Testis (tissue), 5 donors: ENCODE results near the gene CENPH. TPM values are rescaled to one million over a fixed set of nuclear protein-coding genes. Genes with fewer than 3 reads are reported as not detected.
"Not testable (repeated sequence)": the region's sequence is repeated elsewhere in the genome, so short reads cannot be mapped to it uniquely, and the experiment has no call there.

Source experiments
- DNase-seq: peaks from one replicate; pipeline ENCODE4 v3.0.0-alpha.2; 2019
- H3K27ac ChIP-seq, 2 donors: fragments of 200-600 bp; sonication (generic); one replicate each; pipeline ENCODE4 v1.5.1; 2019
- H3K27me3 ChIP-seq: fragments of 200-600 bp; sonication (generic); one replicate; pipeline ENCODE4 v1.5.1; 2019
- H3K36me3 ChIP-seq: fragments of 200-600 bp; sonication (generic); one replicate; pipeline ENCODE4 v1.5.1; 2017; ENCODE audit warnings: low read depth; ENCODE audit errors: missing control alignments
- H3K4me1 ChIP-seq: fragments of 200-600 bp; sonication (generic); one replicate; pipeline ENCODE4 v1.5.1; 2019
- H3K4me3 ChIP-seq, 2 donors: fragments of 200-600 bp; sonication (generic); one replicate each; pipeline ENCODE4 v1.5.1; 2017 to 2019
- H3K9me3 ChIP-seq: fragments of 200-600 bp; sonication (generic); one replicate; pipeline ENCODE4 v1.5.1; 2017
- CTCF ChIP-seq, 3 experiments: fragments of 450-650 bp in 2 of 3; fragments of 200-600 bp in 1 of 3; sonication (generic) in 1 of 3; IDR thresholded peaks; one replicate each; pipeline ENCODE4 v1.5.1; 2016 to 2019; ENCODE audit warnings: antibody characterized with exemption in 3 of 3, mild to moderate bottlenecking in 2 of 3, moderate library complexity in 1 of 3
- POLR2A ChIP-seq: fragments of 450-650 bp; IDR thresholded peaks from one replicate; pipeline ENCODE4 v1.6.1; 2017; ENCODE audit warnings: antibody characterized with exemption, mild to moderate bottlenecking, moderate library complexity
- WGBS, 2 donors: methylation state at CpG; one replicate each; pipeline ENCODE4 v1.1.5; 2018; 5-methylcytosine and 5-hydroxymethylcytosine counted together
- intact Hi-C: fragments of 100-400 bp; cut with DNase I; formaldehyde crosslinking; loops from one replicate; pipeline ENCODE4 v1.15.1; 2023; ENCODE audit warnings: low total_unique reads
- long read RNA-seq, 2 donors: transcript quantifications; one replicate each; lab custom pipeline, GENCODE V29; 2026
- polyA plus RNA-seq: library from polyadenylated mRNA; stranded (reverse); fragments of 350-450 nt; fragmentation: Illumina TruSeq; extraction: RNeasy Lipid Tissue Mini Kit (QIAGEN cat#74804); gene quantifications from one replicate; pipeline ENCODE4 v1.2.3, GENCODE V29; 2014; ENCODE audit warnings: low read depth, low replicate concordance; ENCODE audit not compliant: insufficient read depth
- total RNA-seq, 2 donors: library from RNA; depleted of rRNA; stranded (reverse); fragments of >200 nt; gene quantifications; one replicate each; pipeline ENCODE4 v1.2.3, GENCODE V29; 2016

The CENPH gene
- total RNA-seq, result 10 to 100 TPM; 26.9 to 38.0 TPM
- 38.9 TPM for polyA plus RNA-seq
- long read RNA-seq, donor 1, transcript CENPH-201 (9 exons, 1,389 nt), result major isoform, 23 of 24 reads
- long read RNA-seq, donor 1, partial matches to known transcripts, result 0 of 24 reads
- long read RNA-seq, donor 1, other reads (novel, unspliced or antisense), result 0 of 24 reads
- long read RNA-seq, donor 2, transcript CENPH-201 (9 exons, 1,389 nt), result major isoform, 17 of 26 reads
- long read RNA-seq, donor 2, partial matches to known transcripts, result 8 of 26 reads
- long read RNA-seq, donor 2, other reads (novel, unspliced or antisense), result 0 of 26 reads

GRCh38 chr5:69189162-69190086, at the start of gene CENPH:
Gene CENPH, plus strand, starts transcription at chr5:69189583. Its CDS starts 52 bp downstream, at chr5:69189635.
- peak; percentile 94 for DNase-seq
- H3K4me3 ChIP-seq, result peak within 1 kb of the TSS; percentile 66 to 71
- intact Hi-C loops, result no loop called here
- H3K36me3 ChIP-seq, result no peaks in the 10 kb centered on the region
- no peaks in the 10 kb centered on the region for H3K27me3 ChIP-seq
- H3K9me3 ChIP-seq, result no peaks in the 10 kb centered on the region
- H3K27ac ChIP-seq, result peak within 1 kb of the TSS; percentile 74 to 80
- no peaks in the 10 kb centered on the region for H3K4me1 ChIP-seq
- whole genome bisulfite sequencing, 2 donors, result 0% methylated on average over 25 to 53 of the region's 55 CpGs
- no peak for TF ChIP-seq POLR2A
- no peak for TF ChIP-seq CTCF (IDR thresholded peaks at IDR 0.05)

- H3K27ac ChIP-seq, H3K9me3 ChIP-seq, intact Hi-C loops, H3K36me3 ChIP-seq, H3K27me3 ChIP-seq, H3K4me1 ChIP-seq, H3K4me3 ChIP-seq, DNase-seq: not testable (repeated sequence)
- 94 to 95% methylated on average over 4 of the region's 4 CpGs for WGBS, 2 donors
Measured at GRCh38 chr5:69140239-69140638, 49.1 kb upstream of the CENPH start.

GRCh38 chr5:69140827-69141226, 48.6 kb upstream of the CENPH start:
- Histone ChIP-seq H3K9me3 (no peaks in the 10 kb centered on the region), H3K4me3 (no peak overlapping the region), H3K27ac (no peak overlapping the region), H3K4me1 (no peaks in the 10 kb centered on the region), H3K27me3 (no peaks in the 10 kb centered on the region), H3K36me3 (no peaks in the 10 kb centered on the region)
- DNase-seq, result no peak
- 78 to 96% methylated on average over 1 of the region's 1 CpG for WGBS, 2 donors
- TF ChIP-seq POLR2A (no peak), CTCF (IDR thresholded peaks at IDR 0.05) (no peak)
- intact Hi-C loops, result no loop called here

- H3K4me1 ChIP-seq, intact Hi-C loops, H3K36me3 ChIP-seq: not testable (repeated sequence)
Measured at GRCh38 chr5:69148576-69148975, 40.8 kb upstream of the CENPH start.

GRCh38 chr5:69148981-69149675, 40.3 kb upstream of the CENPH start:
- no peak overlapping the region for H3K4me3 ChIP-seq
- no peaks in the 10 kb centered on the region for H3K9me3 ChIP-seq
- H3K27ac ChIP-seq, result no peak overlapping the region
- no peaks in the 10 kb centered on the region for H3K27me3 ChIP-seq
- WGBS, 2 donors, result 94 to 95% methylated on average over 2 of the region's 2 CpGs
- intact Hi-C loops, result no loop called here
- no peak for TF ChIP-seq POLR2A
- no peak for TF ChIP-seq CTCF (IDR thresholded peaks at IDR 0.05)
- H3K36me3 ChIP-seq, result no peaks in the 10 kb centered on the region
- H3K4me1 ChIP-seq, result no peaks in the 10 kb centered on the region
- no peak for DNase-seq

More at GRCh38 chr5:69148576-69148975, 40.8 kb upstream of the CENPH start:
- H3K9me3 ChIP-seq, DNase-seq, H3K4me3 ChIP-seq, H3K27ac ChIP-seq, H3K27me3 ChIP-seq: not testable (repeated sequence)
- 95% methylated on average over 7 of the region's 7 CpGs for WGBS, 2 donors
